Activated CD4-positive, alpha-beta T cell treated with anti-CD3 and anti-CD28 coated beads for 1 hour (primary cell): ENCODE results near the gene PPFIBP2.

Experiments
- DNase-seq: peaks from one replicate; pipeline ENCODE4 v3.0.0-alpha.2; 2020

The PPFIBP2 gene

DNA sequence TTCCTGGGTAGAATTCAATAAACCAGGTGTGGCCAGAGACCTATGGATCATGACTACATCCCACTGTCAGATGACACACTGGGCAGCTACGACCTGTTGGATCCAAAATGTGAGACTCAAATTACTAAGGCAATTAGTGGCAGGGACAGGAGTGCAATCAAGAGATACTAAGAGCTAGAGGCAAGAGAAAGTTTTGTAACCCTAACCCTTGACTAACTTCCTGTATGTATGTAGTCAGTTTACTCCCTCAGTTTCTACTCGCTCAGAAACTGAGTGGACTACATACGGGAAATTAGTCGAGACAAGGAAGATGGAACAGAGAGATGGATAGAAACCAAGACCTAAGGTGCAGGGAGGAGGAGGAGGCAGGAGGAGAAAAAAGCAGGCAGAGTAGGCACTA lies 156.8 kb downstream of the PPFIBP2 start:
- no peak for DNase-seq

DNA sequence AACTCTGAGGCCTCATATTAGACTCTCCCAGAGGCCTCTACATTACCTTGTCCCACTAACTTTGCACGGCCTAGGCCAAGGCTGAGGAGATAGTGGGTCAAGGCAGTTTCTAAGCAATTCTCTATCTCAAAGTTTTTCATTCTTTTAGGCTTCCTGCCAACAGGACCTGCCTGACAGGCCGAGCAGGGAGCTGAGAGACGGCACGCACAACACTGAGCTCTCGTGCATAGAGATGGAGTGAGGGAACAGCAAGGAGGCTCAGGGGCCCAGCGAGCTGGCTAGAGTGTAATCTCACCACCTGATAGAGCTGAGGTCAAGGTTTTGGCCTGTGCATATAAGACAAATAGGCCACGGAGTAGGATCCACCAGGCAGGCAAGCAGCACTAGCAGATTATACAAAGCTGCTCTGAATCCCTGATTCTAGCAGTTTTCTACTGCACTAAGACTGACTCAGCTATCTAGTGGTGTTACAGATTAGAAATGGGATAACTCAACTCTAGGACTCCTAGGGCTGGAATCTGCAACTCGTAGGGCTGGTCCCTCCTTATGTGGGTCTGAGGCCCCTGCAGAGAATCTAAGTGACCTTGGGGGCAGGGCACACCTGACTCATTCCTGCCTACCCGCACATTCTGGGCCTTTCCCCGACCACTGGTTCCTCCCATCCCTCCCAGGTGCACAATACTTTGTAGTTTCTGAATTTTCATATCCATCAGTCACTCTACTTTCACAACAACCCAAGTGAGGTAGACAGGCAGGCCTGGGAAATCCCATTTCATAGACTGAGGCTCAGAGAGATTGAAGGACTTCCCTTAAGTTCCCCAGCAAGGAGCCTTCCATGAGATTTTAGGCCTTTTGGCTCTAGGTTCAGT lies 157.8 kb downstream of the PPFIBP2 start:
- DNase-seq: no peak

DNA sequence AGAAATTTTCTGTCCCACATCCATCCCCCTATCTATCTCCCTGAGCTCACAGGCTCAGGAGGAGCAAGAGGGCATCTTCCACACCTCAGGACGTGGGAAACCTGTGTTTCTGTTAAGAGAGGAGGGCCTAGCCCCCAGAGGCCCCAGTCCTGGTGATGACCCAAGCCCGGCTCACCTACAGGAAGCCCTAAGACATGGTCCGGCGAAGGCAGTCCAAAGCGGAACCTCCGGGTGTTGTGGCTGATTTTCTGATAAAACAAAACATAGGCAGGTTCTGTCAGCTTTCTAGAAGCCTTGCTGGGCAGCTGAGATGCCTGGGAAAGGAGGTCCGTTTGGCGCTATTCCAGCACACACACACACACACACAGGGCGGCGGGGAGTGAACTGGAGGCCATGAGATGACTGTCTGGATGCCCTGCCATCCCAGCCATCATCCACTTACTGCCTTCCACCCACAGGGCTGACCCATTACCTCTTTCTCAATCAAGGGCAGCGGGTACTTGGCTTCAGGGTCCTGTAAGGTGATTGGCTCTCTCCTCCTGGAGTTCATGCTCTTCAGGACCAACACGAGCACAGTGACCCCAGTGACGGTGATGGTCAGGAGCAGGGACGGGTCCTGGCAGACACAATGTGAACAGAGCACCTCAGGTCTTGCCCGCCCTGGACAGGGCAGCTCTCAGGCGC lies 158.6 kb downstream of the PPFIBP2 start:
- no peak for DNase-seq

DNA sequence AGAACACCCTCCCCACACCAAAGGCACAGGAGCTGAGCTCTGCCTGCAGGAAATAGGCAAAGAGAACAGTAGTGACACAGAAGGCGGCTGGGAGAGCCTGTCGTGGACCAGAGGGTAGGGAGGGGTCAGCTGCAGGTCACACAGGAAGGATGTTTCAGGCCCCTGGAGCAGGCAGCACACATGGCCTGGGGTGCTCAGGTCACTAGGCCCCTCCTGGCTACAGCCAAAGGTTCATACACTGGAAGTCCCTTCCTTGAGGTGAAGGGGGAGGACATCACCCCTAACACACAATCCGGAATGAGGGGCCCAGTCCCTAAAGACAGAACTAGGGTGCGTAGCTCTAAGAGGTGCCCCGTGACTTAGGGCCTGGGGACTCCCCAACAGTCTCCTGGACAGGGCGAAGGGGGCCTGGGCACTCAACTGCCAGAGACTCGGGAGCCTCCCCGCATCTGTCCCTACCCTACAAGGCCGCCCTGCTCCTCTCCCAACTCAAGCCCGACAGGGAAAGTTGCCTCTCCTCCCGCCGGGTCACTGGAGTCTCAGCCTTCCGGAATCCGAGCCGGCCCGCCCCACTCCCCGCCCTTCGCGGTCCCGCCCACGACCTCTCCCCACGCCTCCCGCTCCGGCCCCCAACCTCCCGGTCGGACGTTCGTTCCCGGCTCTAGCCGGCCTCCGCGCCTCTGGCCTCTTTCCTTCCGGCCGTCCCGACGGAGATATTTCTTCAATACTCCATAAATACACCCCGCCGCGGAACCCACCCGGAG lies 159.3 kb downstream of the PPFIBP2 start, which contains the start of gene CYB5R2:
CYB5R2 (minus strand) TSS at position 541 of the 764 bp plus-strand sequence. CDS start 675 bp downstream, outside the sequence.
- no peak for DNase-seq

DNA sequence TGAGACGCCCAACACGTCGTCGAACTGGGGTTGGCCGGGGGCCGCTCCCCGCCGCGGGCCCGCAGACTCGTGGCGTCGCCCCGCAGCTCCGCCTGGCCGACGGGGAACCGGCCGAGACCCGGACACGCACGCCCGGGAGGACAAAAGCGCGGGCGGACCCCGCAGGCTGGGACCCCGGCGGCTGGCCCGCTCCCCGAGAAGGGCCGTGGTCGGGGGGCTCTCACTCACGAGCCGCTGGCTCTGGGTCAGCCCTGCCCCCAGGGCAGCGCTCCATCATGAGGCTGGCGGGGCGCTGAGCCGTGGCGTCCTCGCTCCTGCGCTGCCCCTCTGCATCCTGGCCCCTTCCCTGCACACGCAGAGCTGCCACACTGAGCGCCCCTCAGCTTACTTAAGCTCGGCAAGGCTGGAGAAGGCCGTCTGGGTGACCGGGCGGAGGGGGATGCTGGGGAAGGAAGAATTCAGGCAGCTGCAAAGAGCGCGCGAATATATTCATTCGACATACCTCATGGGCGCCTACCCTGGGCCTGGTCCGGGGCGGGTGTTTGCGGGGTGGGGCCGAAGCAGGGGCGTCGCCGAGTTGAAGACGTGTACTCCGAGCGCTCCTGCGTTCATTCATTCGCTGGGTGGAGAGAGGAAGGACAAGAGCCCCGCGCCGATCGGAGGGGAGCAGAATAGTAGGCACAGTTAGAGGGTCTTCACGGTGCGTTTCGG lies 160.1 kb downstream of the PPFIBP2 start:
- DNase-seq: no peak

DNA sequence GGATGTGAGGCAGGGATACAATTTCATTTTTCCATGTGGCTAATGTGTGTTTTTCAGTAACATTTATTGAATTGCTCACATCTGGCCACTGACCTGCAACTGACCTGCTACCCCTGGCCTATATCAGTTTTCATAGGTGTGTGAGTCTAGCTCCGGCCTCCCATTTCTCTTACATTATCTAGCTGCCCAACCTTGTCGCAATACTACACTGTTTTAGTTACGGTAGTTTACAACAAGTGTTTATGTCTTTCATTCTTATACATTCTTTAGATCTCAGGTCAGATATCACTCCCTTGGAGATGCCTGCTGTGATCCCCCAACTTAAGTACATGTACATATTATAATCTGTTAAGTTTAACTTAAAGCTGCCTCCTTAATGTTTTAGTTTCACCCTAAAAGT lies 161.8 kb downstream of the PPFIBP2 start:
- DNase-seq: no peak

DNA sequence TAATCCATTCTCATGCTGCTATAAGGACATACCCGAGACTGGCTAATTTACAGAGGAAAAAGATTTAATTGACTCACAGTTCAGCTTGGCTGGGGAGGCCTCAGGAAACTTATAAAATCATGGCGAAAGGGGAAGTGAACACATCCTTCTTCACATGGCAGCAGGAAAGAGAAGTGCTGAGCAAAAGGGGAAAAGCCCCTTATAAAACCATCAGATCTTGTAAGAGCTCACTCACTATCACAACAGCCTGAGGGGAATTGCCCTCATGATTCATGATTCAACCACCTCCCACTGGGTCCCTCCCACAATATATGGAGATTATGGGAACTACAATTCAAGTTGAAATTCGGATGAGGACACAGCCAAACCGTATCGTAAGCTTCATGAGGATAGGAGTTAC lies 163.3 kb downstream of the PPFIBP2 start:
- DNase-seq: no peak

DNA sequence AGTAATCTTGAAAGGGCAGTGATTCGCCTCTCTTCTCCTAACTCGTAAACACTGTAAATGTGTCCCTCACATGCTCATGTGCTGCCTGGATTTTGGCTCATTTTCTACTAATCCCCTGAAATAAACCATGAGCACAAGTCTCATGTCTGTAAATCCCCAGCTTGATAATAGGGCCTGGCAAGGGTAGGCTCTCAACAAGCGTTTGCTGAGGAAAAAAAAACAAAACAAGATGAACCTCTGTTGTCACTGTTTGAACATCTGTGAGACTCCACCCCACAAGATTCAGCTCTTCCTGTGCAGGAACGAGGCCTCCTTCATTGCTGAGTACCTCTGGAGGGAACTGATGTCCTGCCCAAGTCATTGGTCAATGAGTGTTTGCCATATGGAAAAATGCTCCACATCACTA lies 164.0 kb downstream of the PPFIBP2 start:
- DNase-seq: no peak

DNA sequence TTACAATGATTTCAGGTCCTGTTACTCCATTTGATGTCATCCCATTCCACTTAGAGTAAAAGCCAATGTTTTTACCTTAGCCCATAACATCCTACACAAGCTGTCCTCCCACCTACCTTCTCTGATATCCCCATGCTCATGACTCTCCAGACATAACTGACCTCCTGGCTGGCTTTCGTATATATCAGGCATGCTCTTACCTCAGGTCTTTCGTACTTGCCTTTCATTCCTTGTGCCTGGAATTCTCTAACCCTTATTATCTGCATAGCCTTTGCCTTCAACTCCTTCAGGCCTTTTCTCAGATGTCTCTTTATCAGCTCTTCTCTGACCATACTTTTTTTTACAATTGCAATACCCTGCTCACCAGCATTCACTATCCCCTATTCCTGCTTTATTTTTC lies 169.8 kb downstream of the PPFIBP2 start:
- DNase-seq: no peak

DNA sequence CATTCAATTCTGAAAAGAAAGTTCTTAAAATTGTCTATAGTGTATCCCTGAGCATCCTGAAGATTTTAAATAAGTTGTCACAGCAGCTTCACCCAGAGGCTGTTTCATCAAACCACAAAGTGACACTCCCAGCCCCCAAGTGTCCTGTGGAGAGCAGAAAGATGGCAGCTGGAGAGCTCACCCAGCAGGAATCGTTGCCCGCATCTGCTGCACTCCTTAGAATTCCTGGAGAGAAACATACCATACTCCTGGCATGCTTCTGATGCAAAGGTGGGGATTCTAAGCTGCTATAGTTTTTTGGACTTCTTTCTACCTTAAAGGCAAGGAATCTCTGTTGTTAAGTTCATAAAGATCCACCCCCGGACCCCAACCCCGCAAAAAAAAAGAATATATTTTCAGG lies 173.0 kb downstream of the PPFIBP2 start:
- DNase-seq: no peak

DNA sequence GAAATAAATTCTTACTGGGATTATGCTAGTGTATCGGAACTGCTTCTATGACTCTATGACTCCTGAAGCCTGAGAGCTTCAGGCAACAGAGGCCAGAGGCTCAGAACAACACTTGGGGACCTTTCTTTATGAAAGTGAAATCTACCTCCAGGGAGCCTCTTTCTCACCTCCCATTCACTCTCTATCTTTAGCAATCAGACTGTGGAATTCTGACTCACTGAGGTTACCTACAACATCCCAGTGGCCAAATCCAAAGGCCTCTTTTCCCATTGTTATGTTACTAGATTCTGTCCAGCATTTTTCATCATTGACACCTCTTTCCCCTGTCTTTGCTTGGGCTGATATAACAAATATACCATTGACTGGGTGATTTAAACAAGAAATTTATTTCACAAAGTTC lies 173.6 kb downstream of the PPFIBP2 start:
- DNase-seq: no peak

DNA sequence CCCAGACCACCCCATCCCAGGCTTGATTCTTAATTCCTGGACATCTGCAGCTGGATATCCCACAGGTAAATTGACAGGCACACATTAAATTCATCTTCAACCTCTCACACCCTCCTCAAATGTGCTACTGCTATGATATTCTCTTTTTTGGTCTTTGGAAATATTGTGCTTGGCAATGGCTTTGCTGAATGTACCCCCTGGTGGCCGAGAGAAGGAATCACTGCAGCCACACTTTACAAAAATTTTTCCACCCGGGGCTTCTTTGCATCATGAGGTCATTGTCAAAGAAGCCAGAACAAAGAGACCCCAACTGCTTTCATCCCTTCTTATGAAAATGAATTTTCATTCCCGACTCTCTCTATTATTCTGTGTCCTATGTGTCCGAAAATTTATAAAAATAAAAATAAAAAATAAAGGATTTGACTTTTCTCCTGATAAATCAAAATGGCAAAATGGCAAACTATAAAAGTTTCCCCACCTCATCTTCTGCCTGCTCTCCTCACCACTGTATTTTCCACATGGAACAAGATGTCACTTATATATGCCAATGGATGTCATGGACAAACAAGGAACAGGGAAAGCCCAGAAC lies 174.5 kb downstream of the PPFIBP2 start:
- no peak for DNase-seq

DNA sequence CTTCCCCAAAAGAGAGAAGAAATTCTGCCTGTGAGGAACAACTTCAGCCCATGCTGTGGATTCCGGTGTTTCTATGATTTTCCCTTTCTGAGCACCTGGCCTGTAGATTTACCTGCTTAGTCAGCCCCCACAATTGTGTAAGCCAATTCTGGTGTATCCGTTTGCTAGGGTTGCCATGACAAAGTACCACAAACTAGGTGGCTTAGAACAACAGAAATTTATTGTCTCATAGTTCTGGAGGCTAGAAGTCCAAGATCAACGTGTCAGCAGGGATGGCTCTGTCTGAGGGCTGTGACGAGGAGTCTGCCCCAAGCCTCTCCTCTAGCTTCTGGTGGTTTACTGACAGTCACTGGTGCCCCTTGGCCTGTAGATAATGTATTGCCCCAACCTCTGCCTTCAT lies 175.4 kb downstream of the PPFIBP2 start:
- DNase-seq: no peak

DNA sequence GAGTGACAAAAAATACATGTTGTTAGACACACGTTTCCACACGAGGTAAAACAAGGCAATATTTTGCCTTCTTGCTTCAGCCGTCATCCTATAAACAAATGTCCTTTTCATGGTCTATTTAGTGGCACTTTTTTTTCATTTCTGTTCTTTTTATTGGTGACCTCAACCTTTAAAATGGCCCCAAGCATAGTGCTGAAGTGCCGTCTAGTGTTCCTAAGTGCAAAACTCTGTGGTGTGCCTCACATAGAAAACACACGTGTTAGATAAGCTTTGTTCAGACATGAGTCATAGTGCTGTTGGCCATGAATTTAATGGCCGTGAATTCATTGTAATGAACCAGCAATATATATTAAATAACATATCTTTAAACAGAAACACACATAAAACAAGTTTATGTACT lies 176.8 kb downstream of the PPFIBP2 start:
- no peak for DNase-seq

DNA sequence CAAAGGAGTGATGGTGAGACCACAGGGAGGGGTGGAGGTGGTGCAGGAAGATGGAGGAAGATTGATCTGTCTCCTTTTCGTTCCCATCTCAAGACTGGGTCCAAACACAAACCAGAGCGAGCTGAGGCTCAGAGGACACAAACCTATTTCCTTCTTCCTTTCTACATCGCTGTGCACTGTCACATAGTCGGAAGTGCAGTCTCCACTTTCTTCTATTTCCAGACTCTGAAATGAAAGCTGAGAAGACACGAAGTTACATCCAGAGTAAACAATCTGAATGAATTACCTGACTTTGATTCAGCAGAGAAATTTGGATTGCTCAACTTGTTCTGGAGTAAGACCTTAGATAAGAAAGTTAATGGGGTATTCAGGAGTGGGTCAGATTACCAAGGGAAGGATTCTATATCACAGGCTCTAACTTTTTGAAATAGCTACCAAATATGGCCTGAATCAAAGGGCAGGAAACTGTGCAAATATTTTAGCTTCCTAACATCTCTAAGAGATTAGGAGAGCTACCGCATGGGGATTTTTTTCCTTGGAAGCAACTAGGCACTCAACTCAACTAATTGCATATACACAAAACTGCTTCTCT lies 178.1 kb downstream of the PPFIBP2 start:
- no peak for DNase-seq

DNA sequence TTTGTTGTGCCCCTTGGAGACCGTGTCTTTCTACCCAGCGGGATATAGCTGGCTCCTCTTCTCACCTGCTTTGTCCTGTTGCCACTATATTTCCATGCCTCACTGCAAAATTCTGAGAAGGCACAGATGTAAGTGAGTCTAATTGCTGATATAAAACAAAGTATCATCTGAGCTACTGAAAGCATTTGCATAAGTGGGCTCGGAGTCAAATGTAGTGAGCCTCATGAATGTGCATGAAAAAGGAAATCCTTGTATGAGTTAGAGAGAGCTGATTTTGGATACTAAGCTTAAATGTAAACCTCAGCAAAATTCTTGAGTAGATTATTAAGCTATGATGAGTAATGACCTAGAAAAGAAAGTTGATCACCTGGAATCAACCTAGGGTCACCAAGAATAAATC lies 178.6 kb downstream of the PPFIBP2 start:
- DNase-seq: no peak

DNA sequence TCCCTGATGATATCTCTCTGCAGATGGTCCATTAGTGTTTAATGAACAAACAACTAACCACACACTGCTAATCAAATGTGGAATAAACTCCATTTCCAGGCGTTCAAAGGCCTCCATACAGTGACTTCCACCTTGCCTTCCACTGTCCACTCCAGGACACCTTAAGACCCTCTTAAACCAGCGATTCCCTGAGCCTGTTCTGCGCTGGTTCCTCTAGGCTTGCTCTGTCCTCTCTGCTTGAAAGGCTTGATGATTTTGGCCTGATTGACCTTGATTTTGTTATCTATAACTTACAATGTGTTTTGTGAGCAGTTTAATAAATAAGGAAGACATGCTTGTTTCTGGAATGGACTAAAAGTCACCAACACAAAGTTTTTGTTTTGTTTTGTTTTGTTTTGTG lies 180.4 kb downstream of the PPFIBP2 start:
- no peak for DNase-seq

DNA sequence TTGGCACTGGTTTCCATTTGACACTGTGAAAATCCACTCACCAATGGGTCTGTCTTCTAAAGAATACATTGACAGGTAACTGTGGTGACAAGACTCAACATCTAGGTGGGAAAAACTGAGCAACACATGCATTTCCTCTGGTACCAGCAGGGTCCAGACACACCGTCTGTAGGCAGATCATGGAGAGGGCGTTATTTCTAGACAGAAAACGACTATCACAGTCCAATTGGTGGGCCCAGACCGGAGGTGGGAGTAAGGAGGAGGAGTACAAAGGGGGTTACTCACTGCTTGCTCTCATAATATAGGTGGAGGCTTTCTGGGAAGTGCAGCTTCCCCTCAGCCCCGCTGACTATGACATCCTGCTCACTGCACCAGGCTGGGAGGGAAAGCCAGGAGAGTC lies 182.6 kb downstream of the PPFIBP2 start:
- DNase-seq: no peak
